ENCODE data around the gene PPT2. TPM values are rescaled to one million over a fixed set of nuclear protein-coding genes. Genes with fewer than 3 reads are reported as not detected.

The PPT2 gene
- total and polyA plus RNA-seq, 2 of the 13 experiments (the other 11 are each of a cell fraction or from before 2014, with no cell fraction given), result 39.2 to 61.8 TPM

GRCh38 chr6:32175711-32176475 is 22.0 kb downstream of the PPT2 start, which contains the start of gene AGPAT1 (continued):
- TF ChIP-seq ZHX2 (IDR thresholded peaks at IDR 0.05; ENCODE audit: low read depth), result no peak
- TF ChIP-seq ZHX2 (CRISPR knock-in tag; IDR thresholded peaks at IDR 0.05; ENCODE audit: borderline replicate concordance), result no peak
- TF ChIP-seq DMAP1 (CRISPR knock-in tag; IDR thresholded peaks at IDR 0.05), result peak; percentile 49; the same call in 1 of the 2 replicates
- TF ChIP-seq SNAI1 (CRISPR knock-in tag; IDR thresholded peaks at IDR 0.05; ENCODE audit: borderline replicate concordance), result no peak
- no peak for TF ChIP-seq CREB3 (CRISPR knock-in tag; IDR thresholded peaks at IDR 0.05)
- TF ChIP-seq BATF2 (CRISPR knock-in tag; IDR thresholded peaks at IDR 0.05), result no peak
- TF ChIP-seq ZNF441 (CRISPR knock-in tag; IDR thresholded peaks at IDR 0.05; ENCODE audit: borderline replicate concordance), result no peak; the same call in 1 of the 2 replicates
- no peak for TF ChIP-seq MTF1 (CRISPR knock-in tag; IDR thresholded peaks at IDR 0.05)
- TF ChIP-seq KDM3A (CRISPR knock-in tag; IDR thresholded peaks at IDR 0.05; ENCODE audit: low read depth), result peak; percentile 59; the same call in 1 of the 2 replicates
- peak; percentile 66; the same call in 1 of the 2 replicates for TF ChIP-seq RFXAP (CRISPR knock-in tag; IDR thresholded peaks at IDR 0.05; ENCODE audit: borderline replicate concordance)
- TF ChIP-seq HOXD1 (CRISPR knock-in tag; IDR thresholded peaks at IDR 0.05), result 0 out of 2 replicates have a peak, but pooled peaks have one; percentile 26
- TF ChIP-seq, protein P1, sequence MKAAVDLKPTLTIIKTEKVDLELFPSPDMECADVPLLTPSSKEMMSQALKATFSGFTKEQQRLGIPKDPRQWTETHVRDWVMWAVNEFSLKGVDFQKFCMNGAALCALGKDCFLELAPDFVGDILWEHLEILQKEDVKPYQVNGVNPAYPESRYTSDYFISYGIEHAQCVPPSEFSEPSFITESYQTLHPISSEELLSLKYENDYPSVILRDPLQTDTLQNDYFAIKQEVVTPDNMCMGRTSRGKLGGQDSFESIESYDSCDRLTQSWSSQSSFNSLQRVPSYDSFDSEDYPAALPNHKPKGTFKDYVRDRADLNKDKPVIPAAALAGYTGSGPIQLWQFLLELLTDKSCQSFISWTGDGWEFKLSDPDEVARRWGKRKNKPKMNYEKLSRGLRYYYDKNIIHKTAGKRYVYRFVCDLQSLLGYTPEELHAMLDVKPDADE (CRISPR knock-in tag; IDR thresholded peaks at IDR 0.05), result 0 out of 2 replicates have a peak, but pooled peaks have one; percentile 48
- TF ChIP-seq ZNF205 (CRISPR knock-in tag; IDR thresholded peaks at IDR 0.05), result no peak
- no peak for TF ChIP-seq IKZF4 (CRISPR knock-in tag; IDR thresholded peaks at IDR 0.05; ENCODE audit: borderline replicate concordance, low read depth, not compliant biosample characterization)
- no peak for TF ChIP-seq NFIB (CRISPR knock-in tag; IDR thresholded peaks at IDR 0.05; ENCODE audit: borderline replicate concordance)
- no peak for TF ChIP-seq ZFP41 (CRISPR knock-in tag; IDR thresholded peaks at IDR 0.05; ENCODE audit: borderline replicate concordance)
- TF ChIP-seq ZSCAN20 (CRISPR knock-in tag; IDR thresholded peaks at IDR 0.05; ENCODE audit: borderline replicate concordance), result no peak
- peak; percentile 18; the same call in 1 of the 2 replicates for TF ChIP-seq REL (CRISPR knock-in tag; conservative IDR thresholded peaks at IDR 0.05)
- TF ChIP-seq ZNF549 (CRISPR knock-in tag; IDR thresholded peaks at IDR 0.05), result no peak
- no peak for TF ChIP-seq ZNF256 (CRISPR knock-in tag; conservative IDR thresholded peaks at IDR 0.05)
- TF ChIP-seq ZNF674 (CRISPR knock-in tag; IDR thresholded peaks at IDR 0.05; ENCODE audit: low read depth), result 0 out of 2 replicates have a peak, but pooled peaks have one; percentile 34
- no peak for TF ChIP-seq EZH2 (conservative IDR thresholded peaks at IDR 0.05; ENCODE audit: low read depth, low read length)
